HG03442 (cell line): ENCODE data around the gene DDAH2.

Source experiments
- ATAC-seq: cut with Tn5 transposase; IDR thresholded peaks from one replicate; pipeline ENCODE4 v1.9.1; 2021; ENCODE audit warnings: mild to moderate bottlenecking, moderate library complexity; ENCODE audit not compliant: unreplicated experiment

The DDAH2 gene

DNA sequence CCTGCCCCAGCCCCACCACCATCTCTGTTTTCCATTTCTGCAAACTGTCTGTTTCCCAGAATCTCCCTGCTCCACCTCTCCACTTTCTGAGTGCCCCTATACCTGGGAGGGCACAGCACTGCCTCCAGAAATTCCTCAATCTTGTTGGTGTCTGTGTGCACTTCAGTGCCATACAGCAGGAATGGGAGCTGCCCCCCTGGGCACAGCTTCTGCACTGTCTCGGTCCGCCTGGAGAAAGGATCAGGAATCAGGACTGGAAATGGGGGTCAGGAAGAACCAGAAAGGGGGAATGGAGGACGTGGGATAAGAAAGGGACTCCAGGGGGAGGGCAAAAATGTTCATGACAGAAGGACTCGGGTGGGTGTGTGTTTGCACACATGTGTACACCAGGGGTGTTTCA is 4.6 kb upstream of the DDAH2 start:
- ATAC-seq: no peak

GRCh38 chr6:31732029-31732428 is 2.9 kb upstream of the DDAH2 start:
- ATAC-seq: no peak

DNA sequence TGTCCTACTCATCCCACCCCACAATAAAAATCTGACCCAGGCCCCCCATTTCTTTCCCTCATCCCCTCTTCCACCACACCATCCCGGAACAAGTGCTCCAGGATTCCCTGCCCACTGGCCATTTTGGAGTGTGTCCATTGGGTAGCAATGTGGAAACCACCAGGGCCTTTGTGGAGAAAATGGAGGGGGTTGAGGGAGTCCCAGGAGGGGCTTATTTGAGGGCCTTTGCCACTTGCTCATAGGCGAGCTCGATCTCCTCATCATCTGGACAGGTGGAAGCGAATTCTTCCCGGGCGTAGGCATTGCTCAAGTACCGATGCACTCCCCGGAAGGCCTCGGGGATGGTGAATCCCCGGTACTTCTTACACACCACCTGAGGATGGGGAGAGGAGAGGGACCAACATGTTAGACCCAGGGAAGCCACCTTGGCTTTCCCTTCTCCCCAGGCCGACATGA is 1.6 kb upstream of the DDAH2 start:
- ATAC-seq: no peak

DNA sequence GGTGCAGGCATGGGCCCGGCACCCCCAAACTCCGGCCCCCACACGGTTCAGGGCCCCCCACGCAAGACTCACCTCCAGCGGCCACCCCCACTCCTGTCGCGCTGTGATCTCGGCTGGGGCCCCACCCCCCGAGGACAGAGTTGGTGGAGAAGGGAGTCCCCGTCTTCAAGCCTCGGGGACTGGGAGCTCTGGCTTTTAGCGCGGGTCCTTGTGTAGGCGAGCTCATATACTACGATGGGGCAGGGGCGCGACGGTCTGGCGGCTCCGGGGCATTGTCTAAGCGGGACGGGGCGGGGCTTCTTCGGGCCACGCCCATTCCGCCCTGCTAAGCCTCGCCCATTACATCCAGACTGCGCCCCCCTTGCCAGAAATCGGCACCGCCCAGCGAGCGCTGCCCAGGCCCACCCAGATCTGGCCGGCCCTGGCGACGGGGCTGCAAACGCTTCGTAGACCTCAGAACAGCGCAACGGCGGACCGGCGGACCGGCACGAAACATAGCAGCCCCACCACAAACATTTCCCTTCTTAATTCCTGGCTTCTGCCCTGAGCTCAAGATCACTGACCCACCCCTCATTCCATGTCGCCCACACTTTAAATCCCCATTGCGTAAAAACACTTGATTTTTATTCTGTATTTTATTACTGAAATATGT is 1.0 kb upstream of the DDAH2 start:
- no peak for ATAC-seq

DNA sequence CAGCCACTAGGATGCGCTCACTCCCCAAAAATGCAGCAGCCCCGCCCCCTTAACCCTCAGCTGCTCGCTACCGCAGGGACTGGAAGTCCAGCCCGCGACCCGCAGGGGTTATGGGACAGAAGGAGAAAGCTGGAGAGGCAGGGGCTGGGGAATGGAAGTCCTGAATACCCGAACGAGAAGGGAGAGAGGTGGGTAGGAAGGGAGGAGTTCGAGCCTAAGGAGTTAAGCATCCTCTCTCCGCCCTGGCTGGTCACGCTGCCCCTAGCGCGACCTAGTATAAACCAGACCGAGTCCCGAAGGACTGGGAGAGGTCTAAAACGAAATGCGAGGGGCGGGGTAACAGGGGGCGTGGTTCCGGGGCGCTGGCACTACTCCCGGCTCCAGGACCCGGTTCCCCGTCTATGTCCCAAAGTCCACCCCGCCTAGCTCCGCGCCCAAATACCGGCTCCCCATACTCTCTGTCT is 448 bp upstream of the DDAH2 start:
- ATAC-seq: peak; percentile 39

DNA sequence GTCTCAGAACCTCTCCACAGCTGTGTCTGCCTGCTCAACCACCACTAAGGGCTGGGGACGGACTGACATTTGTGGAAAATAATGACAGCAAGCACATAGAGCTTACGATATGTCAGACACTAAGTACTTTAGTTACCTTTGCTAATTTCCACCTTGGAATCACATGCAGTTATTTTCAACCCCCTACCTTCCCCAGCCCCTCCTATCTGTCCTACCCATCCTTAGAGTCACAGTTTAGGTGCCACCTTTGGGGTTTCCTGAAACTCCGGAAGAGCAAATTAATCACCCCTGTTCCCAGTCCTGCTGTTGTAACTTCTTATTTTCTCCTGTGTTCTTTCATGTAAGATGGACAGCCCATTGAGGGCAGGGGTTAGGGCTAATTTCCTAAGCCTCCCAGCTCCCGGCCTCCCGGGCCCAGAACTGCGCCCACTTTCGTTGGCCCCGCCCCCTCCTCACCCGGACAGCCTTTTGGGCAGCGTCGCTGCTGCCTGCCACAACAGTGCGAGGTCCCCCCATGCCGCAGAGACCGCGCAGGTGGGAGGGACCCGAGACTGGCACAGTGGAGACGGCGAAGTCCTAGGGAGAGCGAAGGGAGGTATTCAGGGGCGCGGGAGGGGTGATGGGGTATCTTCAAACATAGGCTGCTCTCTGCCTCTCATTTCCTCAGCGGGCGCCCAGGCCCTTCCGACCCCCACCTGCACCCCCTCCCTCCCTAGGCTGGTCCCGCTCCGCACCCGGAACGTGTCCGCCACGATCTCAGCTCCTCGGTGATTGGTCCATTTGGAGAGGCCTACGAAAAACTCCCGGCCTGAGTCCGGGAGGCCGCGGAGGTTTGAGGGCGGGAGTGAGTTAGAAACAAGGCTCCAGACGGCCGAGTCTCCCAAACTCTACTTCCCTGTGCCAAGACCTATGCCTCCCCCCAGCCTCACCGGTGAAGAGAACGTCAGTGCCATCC is 1.1 kb downstream of the DDAH2 start:
- ATAC-seq: no peak

- no peak for ATAC-seq
Measured at GRCh38 chr6:31727034-31727716, 1.9 kb downstream of the DDAH2 start.

GRCh38 chr6:31725502-31726350 is 3.4 kb downstream of the DDAH2 start:
- ATAC-seq: no peak

DNA sequence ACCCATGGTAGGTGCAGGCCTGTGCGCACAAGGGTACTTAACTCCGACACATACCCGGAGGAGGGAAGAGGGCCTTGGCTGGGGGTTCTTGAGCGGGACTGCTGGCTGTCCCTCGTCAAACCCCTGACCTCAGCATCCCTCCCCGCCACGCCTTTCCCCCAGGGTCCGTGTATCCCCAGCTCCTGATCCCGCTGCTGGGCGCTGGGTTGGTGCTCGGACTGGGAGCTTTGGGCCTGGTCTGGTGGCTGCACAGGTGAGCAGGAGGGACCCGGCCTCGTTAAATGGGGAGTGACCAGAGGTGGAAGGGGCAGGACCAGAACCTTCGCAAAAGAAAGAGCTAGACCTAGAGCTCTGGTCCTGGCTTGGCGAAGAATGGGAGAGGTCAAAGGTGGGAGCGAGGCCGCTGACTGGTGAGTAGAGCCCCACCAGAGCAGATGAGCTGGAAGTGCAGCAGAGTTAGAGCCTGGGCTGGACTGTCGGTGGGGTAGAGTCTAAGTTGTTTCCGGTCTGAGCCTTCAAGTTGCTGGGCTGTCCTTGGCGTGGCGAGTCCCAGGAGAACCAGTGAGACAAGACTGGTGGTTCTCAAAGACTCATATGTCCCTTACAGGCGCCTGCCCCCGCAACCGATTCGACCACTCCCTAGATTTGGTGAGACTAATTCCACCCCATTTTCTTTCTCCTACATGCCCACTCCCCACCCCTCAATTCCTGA is 5.0 kb downstream of the DDAH2 start:
- ATAC-seq: no peak

- ATAC-seq: no peak
Measured at GRCh38 chr6:31723245-31723979, 5.7 kb downstream of the DDAH2 start, which contains the start of gene MPIG6B. TSS of gene MPIG6B (plus strand) at chr6:31723373. CDS start at chr6:31723384, 11 bp downstream.

DNA sequence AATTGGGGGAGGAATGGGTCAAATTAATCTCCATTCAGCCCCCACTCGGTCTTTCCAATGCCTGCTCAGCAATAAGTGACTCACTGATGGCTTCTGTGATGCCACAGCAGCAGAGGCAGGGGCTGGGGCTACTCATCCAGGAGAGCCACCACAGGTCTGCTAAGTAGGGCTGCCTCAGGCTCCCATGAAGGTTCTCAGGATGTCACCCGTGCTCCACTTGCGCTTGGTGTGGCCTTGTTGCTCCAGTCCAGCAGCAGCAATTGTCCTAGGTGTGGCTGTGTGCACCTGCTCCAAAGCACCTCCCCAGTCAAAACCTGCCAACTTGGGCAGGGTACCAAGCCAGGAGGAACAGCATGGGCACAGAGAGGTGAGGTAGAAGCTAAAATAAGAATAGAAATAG is 6.9 kb downstream of the DDAH2 start:
- ATAC-seq: no peak

GRCh38 chr6:31721351-31722020 is 7.6 kb downstream of the DDAH2 start, which contains the start of gene LY6G6C:
TSS of gene LY6G6C (minus strand) at chr6:31721746. CDS start at chr6:31721679, 67 bp downstream.
- ATAC-seq: no peak

- ATAC-seq: no peak
Measured at GRCh38 chr6:31720196-31720770, 8.8 kb downstream of the DDAH2 start.

GRCh38 chr6:31719001-31719400 is 10.1 kb downstream of the DDAH2 start:
- no peak for ATAC-seq

- ATAC-seq: no peak
Measured at GRCh38 chr6:31718265-31718664, 10.8 kb downstream of the DDAH2 start.

DNA sequence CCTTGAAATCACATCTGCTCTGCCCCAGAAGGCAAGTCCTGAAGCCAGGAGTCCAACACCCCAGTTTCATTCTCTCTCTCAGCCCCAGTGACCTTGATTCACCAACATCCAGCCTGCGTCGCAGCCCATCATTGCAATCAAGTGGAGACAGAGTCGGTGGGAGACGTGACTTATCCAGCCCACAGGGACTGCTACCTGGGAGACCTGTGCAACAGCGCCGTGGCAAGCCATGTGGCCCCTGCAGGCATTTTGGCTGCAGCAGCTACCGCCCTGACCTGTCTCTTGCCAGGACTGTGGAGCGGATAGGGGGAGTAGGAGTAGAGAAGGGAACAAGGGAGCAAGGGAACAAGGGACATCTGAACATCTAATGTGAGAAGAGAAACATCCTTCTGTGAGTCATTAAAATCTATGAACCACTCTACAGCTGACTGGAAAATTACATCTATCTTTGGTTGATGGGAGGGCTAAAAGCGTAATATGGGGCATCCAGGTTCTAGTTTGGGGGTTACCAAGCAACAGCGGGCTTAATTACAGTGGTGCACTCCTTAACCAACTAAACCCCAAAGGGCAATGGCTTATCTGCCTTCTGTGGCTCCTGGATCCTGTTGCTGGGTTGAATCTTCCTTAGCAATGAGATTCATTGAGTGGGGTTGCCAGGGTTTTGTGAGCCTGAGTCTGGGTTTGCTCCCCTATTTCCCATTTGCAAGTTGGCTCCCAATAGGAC is 11.4 kb downstream of the DDAH2 start:
- ATAC-seq: no peak
